Forelimb muscle (tissue), 1 donor: ENCODE data around the gene FRMD3. TPM values are rescaled to one million over a fixed set of nuclear protein-coding genes. Genes with fewer than 3 reads are reported as not detected.

ENCODE experiments used
- DNase-seq: peaks from one replicate; pipeline ENCODE4 v3.0.0-alpha.2; 2013; ENCODE audit warnings: low read depth
- polyA plus RNA-seq: library from polyadenylated mRNA; unstranded; fragments of 120-200 nt; gene quantifications from one replicate; pipeline ENCODE4 v1.2.1, GENCODE V29; 2013; ENCODE audit not compliant: insufficient read length

Gene FRMD3
- polyA plus RNA-seq, 1 donor: 31.3 TPM

DNA sequence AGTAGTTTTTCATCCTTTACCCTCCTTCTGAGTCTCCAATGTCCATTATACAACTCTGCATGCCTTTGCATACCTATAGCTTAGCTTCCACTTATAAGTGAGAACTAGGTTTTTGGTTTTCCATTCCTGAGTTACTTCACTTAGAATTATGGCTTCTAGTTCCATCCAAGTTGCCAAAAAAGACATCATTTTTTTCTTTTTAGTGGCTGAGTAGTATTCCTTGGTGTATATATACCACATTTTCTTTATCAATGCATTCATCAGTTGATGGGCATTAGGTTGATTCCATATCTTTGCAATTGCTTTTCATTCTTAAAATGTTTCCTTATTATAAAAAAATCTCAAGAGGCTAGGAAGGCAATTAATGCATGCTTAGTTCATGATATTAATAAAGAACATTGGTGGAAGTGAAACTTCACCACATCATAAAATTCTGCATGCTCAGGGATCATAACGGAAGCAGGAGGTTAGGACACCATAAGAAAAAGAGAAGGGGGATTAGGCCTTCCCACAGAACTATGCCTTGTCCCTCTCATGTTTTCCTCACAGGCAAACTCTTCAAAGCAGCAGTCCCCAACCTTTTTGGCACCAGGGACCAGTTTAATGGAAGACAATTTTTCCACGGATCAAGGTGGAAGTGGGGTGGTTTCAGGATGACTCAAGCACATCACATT, 105.2 kb downstream of the FRMD3 start:
- no peak for DNase-seq

DNA sequence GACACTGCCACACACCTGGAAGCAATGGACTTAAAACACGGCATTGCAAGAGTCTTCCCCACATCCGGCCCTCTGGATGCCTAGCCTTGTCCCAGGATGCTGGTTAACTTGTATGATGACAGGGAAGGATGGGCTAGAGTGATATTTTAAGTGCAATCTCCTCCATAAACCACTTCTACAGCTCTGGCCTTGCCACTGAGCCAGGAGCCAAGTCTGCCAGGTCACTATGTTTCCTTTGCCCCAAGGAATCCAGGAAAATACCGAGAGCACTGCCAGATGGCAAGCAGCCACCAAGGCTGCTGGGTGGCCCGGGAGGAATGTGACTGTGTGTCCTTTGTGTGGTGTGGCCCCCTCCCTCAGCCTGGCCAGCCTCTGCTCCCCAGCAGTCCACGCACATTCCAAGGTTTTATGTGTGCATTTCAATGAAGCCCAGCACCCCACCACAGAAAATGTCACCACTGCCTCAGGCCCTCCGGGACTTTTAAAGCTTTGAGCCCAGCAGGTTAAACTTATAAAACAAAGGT, 106.0 kb downstream of the FRMD3 start:
- DNase-seq: no peak

DNA sequence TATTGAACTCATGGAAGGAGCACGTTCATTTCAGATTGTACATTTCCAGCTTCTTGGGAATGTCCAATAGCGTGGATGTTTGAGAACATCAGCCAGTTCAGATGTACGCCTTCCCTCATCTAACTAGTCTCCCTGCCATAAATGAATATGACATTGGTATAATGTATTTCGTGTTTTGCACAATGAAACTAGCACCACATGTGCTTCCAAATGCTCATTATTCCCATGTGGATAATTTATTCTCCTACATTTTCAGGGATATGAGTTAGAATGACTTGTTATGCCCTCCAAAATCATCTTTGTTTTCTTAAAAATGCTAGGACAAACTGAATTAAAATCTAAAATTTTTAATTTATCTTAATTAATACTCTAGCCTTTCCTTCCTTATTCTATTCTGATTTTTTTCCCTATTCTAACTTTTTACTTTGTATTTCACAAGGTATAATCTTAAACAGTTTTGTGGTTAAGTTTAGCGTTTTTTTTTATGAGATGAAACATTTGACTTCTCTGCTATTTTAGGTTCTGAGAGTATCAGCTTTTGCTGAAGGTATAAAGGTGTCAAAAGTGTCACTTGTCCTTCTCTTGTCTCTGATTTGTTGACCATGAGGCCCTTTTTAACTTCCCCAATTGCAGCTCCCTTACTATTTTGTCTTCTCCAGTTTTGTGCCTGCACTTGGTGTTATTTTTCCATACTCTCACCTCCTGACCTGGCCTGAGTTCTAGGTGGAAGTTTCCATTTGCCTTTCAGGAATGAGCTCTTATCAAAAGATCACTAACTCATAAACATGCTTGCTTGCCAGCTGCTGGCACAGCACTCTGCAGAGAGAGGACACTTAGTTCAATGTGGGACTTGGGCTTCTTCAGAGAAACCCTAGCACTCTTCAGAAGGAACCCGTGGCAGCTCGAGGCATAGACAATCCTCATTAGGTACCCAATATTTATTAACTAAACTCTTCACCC, 106.8 kb downstream of the FRMD3 start:
- no peak for DNase-seq

DNA sequence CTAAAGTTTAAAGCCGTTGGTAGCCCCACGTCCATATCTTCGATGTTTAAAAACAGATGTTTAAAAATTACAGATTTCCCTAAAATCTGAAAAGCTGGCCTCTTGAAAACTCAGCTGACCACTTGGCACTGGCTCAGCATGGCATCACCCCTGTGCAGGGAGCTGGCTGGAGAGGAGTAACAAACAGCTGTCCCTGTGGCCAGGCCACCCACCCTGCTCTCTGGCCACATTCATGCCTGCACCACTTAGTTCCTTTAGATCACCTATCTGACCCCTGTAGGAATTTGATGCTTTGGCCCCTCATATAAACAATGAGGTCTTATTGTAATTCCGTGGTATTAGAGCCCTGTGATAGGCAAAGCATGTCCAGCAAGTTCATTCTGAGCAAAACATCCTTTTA, 107.5 kb downstream of the FRMD3 start:
- DNase-seq: no peak

DNA sequence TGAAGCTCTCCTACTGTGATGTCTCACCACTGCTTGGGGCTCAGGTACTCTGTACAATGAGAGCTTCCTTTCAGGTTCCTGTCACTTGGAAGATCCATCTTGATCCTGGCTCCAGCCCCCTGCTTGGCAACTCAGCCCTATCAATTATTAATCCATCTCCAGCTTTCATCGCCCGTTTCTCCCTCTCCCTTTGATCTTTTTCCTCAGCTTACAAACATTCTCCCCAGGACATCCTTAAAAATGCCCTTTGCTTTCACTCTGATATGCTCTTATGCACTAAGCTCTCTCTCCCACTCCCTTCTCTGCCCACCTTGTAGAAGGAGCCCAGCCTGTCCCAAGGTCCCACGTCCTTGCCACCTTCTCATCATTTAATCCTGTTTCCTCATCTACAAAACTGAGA, 109.0 kb downstream of the FRMD3 start:
- no peak for DNase-seq

DNA sequence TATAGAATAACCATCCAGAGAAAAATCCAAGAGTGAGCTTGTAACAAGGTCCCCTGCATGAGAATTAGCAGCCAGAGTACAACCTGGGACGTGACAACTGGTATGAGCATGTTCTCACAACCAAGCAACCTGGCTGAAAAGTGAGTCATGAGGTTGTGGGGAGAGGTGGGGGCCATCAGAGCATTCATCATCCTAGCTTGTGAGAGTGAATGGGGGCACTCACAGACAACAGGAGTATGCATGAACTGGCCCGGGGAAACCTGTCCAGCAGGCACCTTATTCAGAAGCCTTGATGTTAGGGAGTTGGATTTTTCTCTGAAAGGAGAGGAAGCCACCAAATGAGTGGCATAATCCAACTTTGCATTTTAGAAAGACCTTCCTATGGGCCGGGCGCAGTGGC, 113.0 kb downstream of the FRMD3 start:
- DNase-seq: no peak

DNA sequence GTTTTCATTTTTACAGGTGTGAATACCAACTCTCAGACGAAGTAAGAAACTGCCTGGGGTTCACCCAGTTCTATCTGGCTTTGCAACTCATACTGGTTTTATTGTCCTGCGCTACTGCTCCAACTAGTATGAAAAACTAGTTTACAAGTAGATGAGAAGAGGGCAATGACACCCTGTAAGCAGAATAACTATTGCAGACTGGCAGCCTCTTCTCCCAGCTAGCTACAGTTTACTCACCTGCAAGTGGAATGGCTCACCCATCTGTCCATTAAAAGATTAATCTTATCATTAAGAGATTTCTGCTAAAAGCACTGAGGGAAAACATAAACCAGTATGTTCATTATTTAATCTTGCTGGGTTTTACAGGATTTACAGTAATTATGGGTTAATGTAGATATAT, 113.4 kb downstream of the FRMD3 start:
- no peak for DNase-seq

DNA sequence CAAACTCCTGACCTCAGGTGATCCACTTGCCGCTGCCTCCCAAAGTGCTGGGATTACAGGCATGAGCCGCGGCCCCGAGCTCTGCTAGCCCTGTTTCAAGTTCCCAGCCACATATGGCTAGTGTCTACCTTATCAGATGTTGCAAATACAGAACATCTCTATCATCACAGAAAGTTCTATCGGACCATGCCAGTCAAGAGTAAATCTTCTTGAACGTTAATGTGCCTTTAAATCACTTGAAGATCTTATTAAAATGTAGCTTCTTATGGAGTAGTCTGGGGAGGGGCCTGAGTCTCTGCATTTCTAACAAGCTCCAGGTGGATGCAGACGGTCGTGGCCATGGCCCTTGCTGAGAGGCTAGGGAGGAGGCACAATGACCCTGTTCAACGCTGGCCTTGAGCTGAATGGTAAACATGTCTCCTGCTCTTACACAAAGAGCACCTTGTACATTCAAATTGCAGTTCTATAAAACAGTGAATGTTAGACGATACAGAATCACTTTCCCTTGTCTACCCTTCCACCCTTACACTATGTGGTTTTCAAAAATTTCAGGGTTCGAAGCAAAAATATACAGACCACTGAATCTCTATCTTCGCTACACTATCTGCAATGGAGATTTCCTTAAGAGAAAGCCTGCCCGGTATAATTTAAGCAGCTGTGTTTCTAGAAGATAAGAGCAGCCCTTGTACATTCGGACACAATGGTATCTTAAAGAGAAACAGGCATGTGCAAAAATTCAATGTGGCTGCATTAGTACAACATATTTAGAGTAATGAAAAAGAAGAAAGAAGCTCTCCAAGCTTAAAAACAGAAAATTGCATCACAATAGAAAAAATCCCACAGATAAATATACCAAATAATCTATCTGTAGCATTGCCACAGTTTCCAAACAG, 114.1 kb downstream of the FRMD3 start:
- no peak for DNase-seq

DNA sequence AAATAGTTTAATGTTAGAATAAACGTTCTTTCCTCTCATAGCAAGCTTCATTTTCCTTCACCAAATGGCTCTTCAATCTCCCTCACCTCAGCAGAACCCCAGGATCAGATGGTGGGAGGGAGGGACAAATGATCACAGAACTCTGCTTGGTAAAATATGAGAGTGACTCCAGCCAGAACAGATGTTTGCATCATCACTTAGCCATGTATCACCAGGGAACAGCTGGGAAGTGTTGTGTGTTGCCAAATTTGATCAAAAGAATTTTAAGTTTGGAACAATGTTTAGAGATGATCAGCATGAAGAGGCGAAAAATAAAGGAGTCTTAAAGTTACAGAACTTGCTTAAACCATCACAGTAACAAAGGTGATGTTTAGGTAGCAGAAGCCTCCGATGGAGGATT, 115.7 kb downstream of the FRMD3 start:
- no peak for DNase-seq

DNA sequence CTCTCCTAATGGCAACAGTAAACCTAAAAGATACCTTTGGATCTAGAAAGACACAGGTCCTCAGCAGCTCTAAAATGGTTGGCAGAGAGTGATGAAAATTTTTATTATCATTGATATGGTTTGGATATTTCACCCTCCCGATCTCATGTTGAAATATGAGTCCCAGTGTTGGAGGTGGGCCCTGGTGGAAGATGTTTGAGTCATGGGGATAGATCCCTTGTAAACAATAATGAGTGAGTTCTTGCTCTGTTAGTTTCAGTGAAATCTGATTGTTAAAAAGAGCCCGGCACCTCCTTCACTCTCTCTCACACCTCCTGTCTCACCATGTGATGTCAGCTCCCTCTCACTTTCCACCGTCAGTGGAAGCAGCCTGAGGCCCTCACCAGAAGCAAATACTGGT, 117.7 kb downstream of the FRMD3 start:
- DNase-seq: no peak

DNA sequence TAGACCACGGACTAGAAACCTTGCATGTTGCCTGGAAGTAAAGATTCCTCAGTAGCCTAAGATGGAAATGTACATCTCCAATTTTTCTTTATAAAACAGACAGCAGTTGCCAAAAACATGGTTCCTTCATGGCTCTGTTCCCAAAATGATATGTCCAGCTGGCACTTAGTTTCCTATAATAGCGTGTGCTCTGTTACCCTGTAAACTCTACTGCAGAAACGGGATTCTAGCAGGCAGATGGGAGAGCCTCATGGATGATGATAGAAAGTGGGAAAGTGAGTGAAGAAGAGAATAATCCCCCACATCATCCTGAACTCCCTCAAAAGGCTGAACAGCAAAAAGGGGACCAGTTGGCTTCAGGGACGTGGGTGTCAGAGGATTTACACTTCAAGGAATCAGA, 118.2 kb downstream of the FRMD3 start:
- no peak for DNase-seq

DNA sequence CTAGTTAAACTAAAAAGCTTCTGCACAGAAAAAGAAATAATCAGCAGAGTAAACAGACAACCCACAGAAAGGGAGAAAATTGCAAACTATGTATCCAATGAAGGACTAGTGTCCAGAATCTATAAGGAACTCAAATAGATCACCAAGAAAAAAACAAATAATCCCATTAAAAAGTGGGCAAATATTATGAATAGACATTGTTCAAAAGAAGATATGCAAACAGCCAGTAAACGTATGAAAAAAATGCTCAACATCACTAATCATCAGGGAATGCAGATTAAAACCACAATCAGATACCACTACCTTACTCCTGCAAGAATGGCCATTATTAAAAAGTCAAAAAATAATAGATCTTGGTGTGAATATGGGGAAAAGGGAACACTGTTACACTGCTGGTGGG, 119.9 kb downstream of the FRMD3 start:
- DNase-seq: no peak

DNA sequence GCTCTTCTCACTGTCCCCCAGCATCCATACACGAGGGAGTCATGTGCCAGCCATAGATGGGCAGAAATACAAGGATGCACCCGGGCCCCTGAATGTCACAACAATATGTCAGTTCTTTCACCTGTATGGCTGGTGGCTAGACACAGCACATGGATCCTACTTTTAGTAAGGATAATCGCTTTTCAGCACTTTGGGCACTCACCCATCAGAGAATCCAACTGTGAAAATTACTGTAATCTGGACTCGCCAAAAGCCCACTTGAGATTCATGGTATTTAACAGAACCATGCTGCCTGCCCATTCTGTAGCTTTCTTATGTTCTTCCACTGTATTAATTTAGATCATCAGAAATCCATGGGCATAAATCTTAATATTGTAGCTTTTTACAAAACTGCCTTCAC, 124.8 kb downstream of the FRMD3 start:
- no peak for DNase-seq

DNA sequence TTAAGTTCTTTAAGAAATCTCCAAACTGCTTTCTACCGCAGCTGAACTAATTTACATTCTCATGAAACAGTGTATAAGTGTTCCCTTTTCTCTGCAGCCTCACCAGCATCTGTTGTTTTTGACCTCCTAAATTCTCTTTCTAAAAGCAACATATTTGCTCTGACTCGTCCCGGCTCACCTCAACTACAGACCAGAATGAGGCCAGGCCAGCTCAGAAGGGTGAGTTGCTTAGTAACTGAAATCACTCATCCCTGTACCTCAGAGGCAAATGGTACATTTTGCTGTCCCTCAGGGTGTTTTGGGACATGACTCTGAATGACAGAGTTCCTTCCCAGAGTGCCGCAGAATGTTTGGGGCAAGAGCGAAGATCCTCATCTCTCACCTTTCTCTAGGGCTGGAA, 127.5 kb downstream of the FRMD3 start:
- DNase-seq: no peak

DNA sequence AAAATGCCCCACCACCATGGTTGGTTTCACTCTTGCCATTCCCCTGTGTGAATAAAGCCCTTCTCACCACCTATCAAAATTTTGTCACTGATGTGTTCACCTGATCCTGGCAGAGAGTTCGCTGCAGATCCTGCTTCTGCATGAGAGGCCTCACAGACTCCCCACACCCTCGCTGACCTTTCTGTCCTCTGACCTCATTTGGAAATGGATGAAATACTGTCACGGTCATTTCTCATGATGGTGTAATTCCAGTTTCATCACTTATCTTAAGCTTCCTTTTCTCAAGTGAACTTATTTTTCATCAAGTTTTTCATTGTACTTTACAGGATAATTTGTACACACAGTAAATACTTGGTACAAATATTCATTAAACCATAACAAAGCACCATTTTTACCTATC, 131.3 kb downstream of the FRMD3 start:
- no peak for DNase-seq

DNA sequence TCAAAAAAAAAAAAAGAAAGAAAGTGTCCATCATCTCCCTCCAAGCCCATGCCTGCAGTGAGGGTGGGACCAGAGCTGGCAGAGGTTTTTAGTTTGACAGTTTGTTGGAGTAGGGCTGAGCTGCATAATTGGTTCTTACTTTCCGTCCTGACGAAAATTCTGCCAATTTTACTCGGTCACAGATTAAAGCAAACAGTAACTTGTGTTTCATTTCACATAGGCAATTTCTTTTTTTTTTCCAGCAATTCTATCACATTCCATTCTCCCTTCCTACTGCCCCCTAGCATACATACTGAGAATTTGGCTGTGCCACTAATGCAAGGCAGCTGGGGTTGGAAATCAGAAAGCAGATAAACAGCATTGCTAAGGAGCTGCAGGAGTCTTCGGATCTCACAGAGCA, 132.4 kb downstream of the FRMD3 start:
- DNase-seq: no peak

DNA sequence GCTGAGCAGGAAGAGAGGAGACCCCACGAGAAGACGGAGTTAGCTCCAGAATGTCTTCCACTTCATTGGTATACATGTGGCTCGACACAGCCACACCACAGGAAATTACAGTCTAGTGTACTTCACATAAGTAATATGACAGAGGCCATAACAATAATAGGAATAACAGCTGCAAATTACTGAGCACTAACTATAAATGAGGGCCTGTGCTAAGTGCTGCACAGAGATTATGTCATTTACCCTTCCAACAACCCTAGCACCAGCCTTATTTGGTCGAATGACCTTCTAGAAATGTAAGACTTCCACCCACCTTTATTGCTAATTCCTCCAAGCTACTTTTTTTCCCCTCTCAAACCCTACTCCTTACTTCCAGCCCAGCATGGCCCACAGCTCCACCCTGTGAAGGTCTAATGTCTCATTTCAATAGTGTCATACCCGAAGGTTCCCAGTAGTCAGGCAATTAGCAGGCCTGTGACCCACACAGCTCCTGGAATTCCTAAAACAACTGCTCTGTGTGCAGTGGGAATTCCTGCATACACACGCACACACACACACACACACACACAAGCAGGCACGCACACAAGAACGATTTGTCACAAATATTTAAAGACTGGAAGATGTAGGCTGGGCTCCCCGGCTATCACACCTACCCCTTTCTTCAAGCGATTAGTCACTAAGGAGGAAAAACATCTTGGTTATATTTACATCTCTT, 134.5 kb downstream of the FRMD3 start:
- DNase-seq: no peak

DNA sequence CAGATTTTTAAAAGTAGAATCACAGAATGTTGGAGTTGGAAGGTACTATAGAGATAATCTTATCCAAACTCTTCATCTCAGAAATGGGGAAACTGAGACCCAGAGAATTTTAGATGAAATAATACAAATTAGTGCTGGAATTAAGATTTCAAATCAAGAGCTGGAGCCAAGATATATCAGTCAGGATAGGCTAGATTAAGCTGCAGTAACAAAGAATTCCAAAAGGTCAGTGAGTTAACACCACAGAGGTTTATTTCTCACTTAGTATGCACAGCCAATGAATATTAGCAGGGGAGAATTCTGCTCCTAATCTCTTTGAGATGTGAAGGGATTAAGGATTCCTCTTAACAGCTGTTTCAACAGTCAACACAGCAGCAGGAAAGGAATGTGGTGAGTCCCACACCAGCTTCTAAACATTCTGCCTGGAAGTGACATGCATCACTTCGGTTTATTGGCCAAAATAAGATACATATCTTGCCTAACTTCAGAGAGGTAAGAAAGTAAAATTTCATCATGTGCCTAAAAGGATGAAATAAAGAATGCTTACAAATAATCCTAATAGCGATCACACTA, 136.8 kb downstream of the FRMD3 start:
- no peak for DNase-seq

DNA sequence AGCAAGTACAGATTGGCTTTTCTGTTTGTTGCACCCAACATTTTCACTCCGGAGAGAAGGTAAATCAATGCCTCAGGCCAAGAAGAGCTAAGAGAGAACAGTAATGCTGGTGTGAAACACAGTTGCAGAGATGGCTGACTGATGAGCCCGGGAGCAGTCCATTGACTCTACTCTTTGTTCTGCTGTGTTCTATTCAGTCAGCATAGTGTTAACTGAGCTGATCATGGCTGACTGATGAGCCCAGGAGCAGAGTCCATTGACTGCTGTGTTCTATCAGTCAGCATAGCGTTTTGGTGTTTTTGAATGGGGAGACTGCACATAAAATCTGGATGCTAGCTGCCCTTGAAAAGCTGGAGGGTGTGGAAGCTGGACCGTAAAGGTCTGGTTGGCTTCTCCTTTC, 141.4 kb downstream of the FRMD3 start:
- no peak for DNase-seq

DNA sequence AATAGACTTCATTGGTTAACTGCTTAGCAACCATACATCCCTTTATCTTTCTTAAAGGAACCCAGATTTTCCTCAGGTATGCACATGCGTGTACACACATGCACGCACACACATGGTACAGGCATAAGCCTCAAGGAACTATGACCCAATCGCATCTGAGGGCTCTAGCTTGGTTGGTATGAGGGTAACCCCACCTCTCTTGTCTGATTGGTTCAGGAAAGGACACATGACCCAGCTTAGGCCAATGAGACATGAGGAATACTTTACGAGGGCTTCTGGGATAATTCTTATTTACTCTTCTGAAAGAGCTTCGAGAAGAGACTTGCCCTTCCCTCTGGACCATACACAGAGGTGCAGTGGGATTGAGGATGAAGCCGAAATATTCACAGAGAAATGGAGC, 141.9 kb downstream of the FRMD3 start:
- no peak for DNase-seq

DNA sequence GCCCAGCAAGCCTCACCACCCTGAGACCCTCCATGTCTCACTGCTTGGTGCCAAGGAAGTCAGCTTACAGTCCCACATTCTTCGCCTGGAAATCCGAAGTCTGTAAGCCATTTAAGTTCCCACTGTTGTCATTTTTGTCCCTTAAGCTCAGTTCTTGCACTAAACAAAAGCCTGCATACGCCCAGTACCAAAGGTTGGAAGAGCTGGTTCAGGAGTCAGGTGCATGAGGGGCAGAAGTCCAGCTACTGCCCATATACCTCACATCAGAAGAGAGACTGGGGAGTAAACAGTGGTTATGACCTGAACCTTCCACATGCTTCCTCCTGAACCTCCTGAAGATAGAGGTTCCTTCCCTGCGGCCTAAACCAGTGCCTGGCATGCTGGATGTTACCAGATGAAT, 146.0 kb downstream of the FRMD3 start:
- DNase-seq: no peak
